Right lobe of liver (tissue), 5 donors: ENCODE data around the gene KLRB1. TPM values are rescaled to one million over a fixed set of nuclear protein-coding genes. Genes with fewer than 3 reads are reported as not detected.

ENCODE experiments used
- small RNA-seq, 2 experiments: library from RNA; depleted of rRNA; stranded (forward); fragments of <200 nt; gene quantifications; one replicate each; pipeline ENCODE3, GENCODE V24; 2016
- total RNA-seq, 6 experiments: library from RNA; depleted of rRNA in 2 of 6; stranded (reverse); fragments of >200 nt in 2 of 6; fragmentation: NEBNext Ultra II Directional in 3 of 6; extraction: Animal tissue kit (Norgen Biotek cat#: 25700) in 3 of 6; gene quantifications; one replicate each; pipeline versions ENCODE4 v1.1.0 to v1.2.4, GENCODE V29; 2016 to 2023
- donor health status: DM: no; HTN: no; CAD: no.
- donor health status: DM: no; HTN: no; CAD: no.
- donor health status: DM: no; HTN: yes; CAD: no.
- donor health status: DM: no; HTN: yes; CAD: no.

The KLRB1 gene
- total RNA-seq, 6 experiments from 2014 or later: 0.22 to 1.9 (median 1.1) TPM

Small RNAs within 50 kb of the gene (small RNA-seq; reads per million reads assigned to genes)
- gene AC010186.4: 0 reads per million in 2 experiments
- 0 reads per million in 2 experiments for gene RNU6-700P

Other genes with a start within 250 kb of the KLRB1 start
- 1 to 10 TPM in 5 of 6 experiments, under 1 TPM in 1; 0.62 to 4.4 (median 1.6) TPM for gene CLEC2D, start 61.8 kb upstream of the KLRB1 start, total RNA-seq
- under 1 TPM in 2 of 6 experiments, not detected in 4; 0.56 to 0.60 TPM for gene CLECL1, start 125.2 kb upstream of the KLRB1 start, total RNA-seq
- 1 to 10 TPM in 3 of 6 experiments, under 1 TPM in 3; 0.26 to 2.3 (median 1.0) TPM for gene CD69, start 153.0 kb upstream of the KLRB1 start, total RNA-seq
- 1 to 10 TPM in 2 of 6 experiments, under 1 TPM in 2, not detected in 2; 0.65 to 1.4 (median 0.90) TPM for gene KLRF1, start 219.6 kb upstream of the KLRB1 start, total RNA-seq